ENCODE measurements around the gene ATP4B. TPM values are rescaled to one million over a fixed set of nuclear protein-coding genes. Genes with fewer than 3 reads are reported as not detected.

The ATP4B gene
- total RNA-seq, 1 donor from 2014 or later, result not detected

DNA sequence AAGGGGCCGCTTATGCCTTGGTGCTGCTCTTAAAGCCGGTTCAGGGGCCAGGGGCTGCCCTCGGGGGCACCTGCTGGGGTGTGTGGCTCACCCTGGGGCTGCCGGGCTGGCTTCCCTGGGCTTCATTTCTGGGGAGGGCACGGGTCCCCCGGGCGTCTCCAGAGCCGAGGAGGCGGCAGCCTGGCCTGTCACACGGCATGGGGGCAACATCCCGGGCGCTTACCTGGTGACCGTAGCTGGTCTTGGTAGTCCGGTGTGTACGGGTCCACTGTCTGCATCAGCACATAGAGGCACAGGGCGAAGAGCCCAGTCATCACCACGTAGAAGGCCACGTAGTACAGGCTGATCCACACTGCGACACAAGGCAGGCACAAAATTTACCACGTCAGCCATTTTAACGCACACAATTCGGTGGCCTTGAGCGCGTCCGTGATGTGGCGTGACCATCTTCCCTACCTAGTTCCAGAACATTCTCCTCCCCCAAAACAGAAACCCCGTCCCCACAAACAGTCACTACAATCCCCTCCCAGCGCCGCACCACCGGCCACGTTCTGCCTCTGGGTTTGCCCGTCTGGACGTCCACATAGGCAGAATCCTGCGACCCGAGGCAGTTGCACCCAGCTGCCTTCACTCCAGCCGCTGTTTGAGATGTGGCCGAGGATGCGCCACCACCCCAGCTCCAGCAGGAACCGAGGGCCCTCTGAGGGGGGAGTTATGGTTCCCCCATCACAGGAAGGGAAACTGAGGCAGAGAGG, 3.2 kb downstream of the ATP4B start:
- Mint-ChIP-seq H3K9me3 (no peaks in the 10 kb centered on the region), H3K4me3 (no peak overlapping the region), H3K27me3 (ENCODE audit: low read depth) (no peaks in the 10 kb centered on the region), H3K4me1 (peaks cover 5% of the 10 kb centered on the region), H3K36me3 (ENCODE audit: low read depth) (no peaks in the 10 kb centered on the region), H3K27ac (ENCODE audit: unreplicated experiment) (peak overlapping the region; percentile 62)
- TF ChIP-seq, protein P1, sequence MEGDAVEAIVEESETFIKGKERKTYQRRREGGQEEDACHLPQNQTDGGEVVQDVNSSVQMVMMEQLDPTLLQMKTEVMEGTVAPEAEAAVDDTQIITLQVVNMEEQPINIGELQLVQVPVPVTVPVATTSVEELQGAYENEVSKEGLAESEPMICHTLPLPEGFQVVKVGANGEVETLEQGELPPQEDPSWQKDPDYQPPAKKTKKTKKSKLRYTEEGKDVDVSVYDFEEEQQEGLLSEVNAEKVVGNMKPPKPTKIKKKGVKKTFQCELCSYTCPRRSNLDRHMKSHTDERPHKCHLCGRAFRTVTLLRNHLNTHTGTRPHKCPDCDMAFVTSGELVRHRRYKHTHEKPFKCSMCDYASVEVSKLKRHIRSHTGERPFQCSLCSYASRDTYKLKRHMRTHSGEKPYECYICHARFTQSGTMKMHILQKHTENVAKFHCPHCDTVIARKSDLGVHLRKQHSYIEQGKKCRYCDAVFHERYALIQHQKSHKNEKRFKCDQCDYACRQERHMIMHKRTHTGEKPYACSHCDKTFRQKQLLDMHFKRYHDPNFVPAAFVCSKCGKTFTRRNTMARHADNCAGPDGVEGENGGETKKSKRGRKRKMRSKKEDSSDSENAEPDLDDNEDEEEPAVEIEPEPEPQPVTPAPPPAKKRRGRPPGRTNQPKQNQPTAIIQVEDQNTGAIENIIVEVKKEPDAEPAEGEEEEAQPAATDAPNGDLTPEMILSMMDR (conservative IDR thresholded peaks at IDR 0.05), result no peak
- no peak for DNase-seq (ENCODE audit: low read depth, low spot score)

DNA sequence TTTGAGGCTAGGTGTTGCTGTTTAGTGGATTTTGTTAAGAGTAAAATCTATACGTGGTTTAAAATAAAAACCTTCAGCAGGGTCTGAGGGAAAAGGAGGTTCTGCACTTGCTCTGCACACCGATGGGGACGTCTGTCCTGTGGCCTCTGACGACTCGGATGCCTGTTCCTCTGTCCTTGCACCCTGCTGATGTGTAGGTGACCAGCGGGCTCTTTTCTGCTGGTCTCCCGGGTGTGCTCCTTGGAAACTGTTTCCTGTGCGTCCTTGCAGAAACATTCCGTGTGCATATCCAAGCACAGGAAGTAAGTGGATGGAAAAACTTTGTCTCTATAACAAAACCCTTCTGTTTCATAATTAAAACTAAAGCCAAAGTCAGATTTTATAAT, 3.8 kb downstream of the ATP4B start:
- TF ChIP-seq, protein P1 (conservative IDR thresholded peaks at IDR 0.05), result no peak
- peak overlapping the region; percentile 4 for H3K4me3 Mint-ChIP-seq
- no peak overlapping the region for H3K27ac Mint-ChIP-seq (ENCODE audit: unreplicated experiment)
- no peak for DNase-seq (ENCODE audit: low read depth, low spot score)
- H3K27me3 Mint-ChIP-seq (ENCODE audit: low read depth), result no peaks in the 10 kb centered on the region
- H3K9me3 Mint-ChIP-seq, result no peaks in the 10 kb centered on the region
- H3K36me3 Mint-ChIP-seq (ENCODE audit: low read depth), result peaks cover 3% of the 10 kb centered on the region
- peaks cover 5% of the 10 kb centered on the region for H3K4me1 Mint-ChIP-seq

DNA sequence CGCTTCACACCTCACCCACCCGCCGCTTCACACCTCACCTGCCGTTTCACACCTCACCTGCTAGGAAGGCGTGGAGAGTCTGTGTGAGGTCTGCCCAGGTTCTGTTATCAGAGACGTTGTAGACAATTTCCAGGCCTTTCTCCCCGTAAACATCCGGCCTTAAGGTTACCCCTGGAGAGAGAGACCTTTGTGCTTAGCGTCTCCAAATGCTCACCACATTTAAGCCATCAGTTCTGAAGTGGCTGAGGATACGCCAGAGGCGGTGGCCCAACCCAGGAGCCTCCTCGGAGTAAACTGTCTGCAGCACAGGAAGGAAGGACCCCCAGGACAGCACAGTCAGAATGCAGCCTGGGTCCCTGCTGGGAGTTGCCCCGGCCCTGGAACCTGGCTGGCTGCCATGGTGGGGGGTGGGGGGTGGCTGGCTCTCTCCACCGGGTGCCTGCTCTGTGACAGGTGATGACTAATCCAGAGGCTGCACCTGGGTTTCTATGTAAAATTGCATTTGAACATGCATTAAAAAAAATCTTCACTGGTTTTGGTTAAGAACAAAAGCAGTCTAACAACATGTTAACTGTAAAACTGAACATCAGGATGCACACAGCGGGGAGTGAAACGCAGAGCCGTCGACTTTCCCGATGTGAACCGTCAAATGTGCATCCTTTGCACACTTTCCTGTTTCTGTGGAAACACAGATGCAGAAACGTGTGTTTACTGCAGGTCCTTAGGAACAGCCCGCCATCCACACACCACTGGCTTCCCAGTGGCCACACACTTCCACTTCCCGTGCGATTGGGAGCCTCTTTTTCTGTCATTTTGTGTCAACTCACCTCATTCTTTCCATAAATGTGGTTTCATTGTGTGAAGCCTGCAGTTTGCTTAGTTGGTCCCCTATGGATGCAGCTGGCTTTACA, 4.5 kb downstream of the ATP4B start:
- TF ChIP-seq, protein P1 (conservative IDR thresholded peaks at IDR 0.05), result no peak
- H3K27me3 Mint-ChIP-seq (ENCODE audit: low read depth), result no peaks in the 10 kb centered on the region
- no peaks in the 10 kb centered on the region for H3K9me3 Mint-ChIP-seq
- H3K4me1 Mint-ChIP-seq, result peaks cover 5% of the 10 kb centered on the region
- peak overlapping the region; percentile 4 for H3K4me3 Mint-ChIP-seq
- no peak overlapping the region for H3K27ac Mint-ChIP-seq (ENCODE audit: unreplicated experiment)
- DNase-seq (ENCODE audit: low read depth, low spot score), result no peak
- peaks cover 4% of the 10 kb centered on the region for H3K36me3 Mint-ChIP-seq (ENCODE audit: low read depth)

DNA sequence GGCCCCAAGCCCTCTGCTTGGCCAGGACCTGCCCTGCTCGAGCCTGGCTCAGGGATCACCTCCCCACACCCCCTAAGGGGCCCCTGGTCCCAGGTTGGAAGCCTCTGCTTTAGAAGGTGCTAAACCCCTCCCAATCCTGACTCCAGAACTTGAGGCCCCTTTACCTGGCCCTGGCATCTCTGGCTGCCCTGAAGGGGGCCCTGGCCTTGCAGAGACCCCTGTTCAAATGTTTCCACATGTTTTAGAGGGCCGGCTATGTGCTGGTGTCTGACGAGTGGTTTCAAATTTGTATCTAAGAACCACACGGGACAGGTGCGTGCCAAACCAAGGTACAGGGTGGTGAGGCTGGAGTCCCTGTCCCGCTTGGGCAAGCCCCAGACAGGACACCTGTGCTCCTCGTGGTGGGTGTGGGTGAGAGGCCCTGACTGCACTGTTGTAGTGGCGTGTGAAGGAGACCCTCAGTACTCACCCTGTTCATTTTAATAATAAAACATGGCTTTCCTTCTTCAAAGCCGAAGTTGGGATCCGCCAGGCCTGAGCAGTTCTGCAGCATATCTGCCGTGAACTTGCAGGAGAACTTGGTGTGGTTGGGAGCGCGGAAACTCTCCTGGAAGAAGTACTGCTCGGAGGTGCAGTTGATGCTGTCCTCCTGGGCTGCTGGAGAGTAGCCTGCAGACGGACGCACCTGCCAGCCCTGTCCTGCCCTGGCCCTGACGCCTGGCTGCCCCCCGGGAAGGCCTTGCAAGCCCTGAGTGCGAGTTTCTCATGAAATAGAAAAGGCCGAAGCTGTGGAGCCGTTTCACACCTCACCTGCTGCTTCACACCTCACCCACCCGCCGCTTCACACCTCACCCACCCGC, 5.4 kb downstream of the ATP4B start:
- Mint-ChIP-seq H3K27ac (ENCODE audit: unreplicated experiment) (no peak overlapping the region), H3K36me3 (ENCODE audit: low read depth) (peaks cover 10% of the 10 kb centered on the region), H3K27me3 (ENCODE audit: low read depth) (no peaks in the 10 kb centered on the region), H3K4me1 (peaks cover 5% of the 10 kb centered on the region), H3K9me3 (no peaks in the 10 kb centered on the region), H3K4me3 (no peak overlapping the region)
- TF ChIP-seq, protein P1 (conservative IDR thresholded peaks at IDR 0.05), result no peak
- no peak for DNase-seq (ENCODE audit: low read depth, low spot score)

Data from neural crest cell (in vitro differentiated cells).